Lower leg skin (tissue), 4 donors: ENCODE data around the gene SSR4. TPM values are rescaled to one million over a fixed set of nuclear protein-coding genes. Genes with fewer than 3 reads are reported as not detected.

ENCODE experiments used
- DNase-seq, 2 donors: peaks; one replicate each; pipeline ENCODE4 v3.0.0-alpha.2; 2019; ENCODE audit warnings: low spot score in 2 of 2
- H3K4me3 ChIP-seq: fragments of 200-600 bp; sonication (generic); 2 replicates; pipeline ENCODE4 v1.5.1; 2017; ENCODE audit warnings: mild to moderate bottlenecking, low read depth; ENCODE audit not compliant: poor library complexity, severe bottlenecking
- CTCF ChIP-seq, 3 donors: fragments of 450-650 bp; IDR thresholded peaks; one replicate each; pipeline ENCODE4 v1.5.1; 2016; ENCODE audit warnings: antibody characterized with exemption in 3 of 3, mild to moderate bottlenecking in 3 of 3, moderate library complexity in 2 of 3
- POLR2A ChIP-seq, 2 donors: fragments of 450-650 bp; IDR thresholded peaks; one replicate each; pipeline ENCODE4 v1.6.1; 2016 to 2017; ENCODE audit warnings: antibody characterized with exemption in 2 of 2, mild to moderate bottlenecking in 1 of 2, moderate library complexity in 1 of 2
- WGBS, 2 donors: methylation state at CpG; one replicate each; pipeline ENCODE4 v1.1.5; 2018; 5-methylcytosine and 5-hydroxymethylcytosine counted together
- intact Hi-C: fragments of 100-400 bp; cut with DNase I; formaldehyde crosslinking; loops from one replicate; pipeline ENCODE4 v1.15.0; 2023; ENCODE audit warnings: low total_unique reads
- total RNA-seq, 4 donors: library from RNA; depleted of rRNA; stranded (reverse); fragments of >200 nt; gene quantifications; one replicate each; pipeline ENCODE4 v1.1.0, GENCODE V29; 2016

Gene SSR4
- total RNA-seq, 4 donors from 2014 or later: 90.2 to 169 (median 156) TPM

GRCh38 chrX:153789654-153790053 is 4.8 kb upstream of the SSR4 start:
- no peak for DNase-seq
- H3K4me3 ChIP-seq: no peak overlapping the region
- TF ChIP-seq CTCF (IDR thresholded peaks at IDR 0.05) (no peak), POLR2A (IDR thresholded peaks at IDR 0.05) (no peak)
- 88 to 97% methylated on average over 8 to 12 of the region's 12 CpGs for WGBS, 2 donors
- intact Hi-C loops: no loop called here

- TF ChIP-seq CTCF (IDR thresholded peaks at IDR 0.05) (no peak), POLR2A (IDR thresholded peaks at IDR 0.05) (no peak)
- 48 to 68% methylated on average over 10 to 17 of the region's 17 CpGs for WGBS, 2 donors
- no peak for DNase-seq
- intact Hi-C loops: no loop called here
- H3K4me3 ChIP-seq: no peak overlapping the region
Observed at GRCh38 chrX:153791104-153791852, 3.2 kb upstream of the SSR4 start.

GRCh38 chrX:153792368-153792767 is 2.1 kb upstream of the SSR4 start:
- no peak overlapping the region for H3K4me3 ChIP-seq
- TF ChIP-seq CTCF (IDR thresholded peaks at IDR 0.05) (no peak), POLR2A (IDR thresholded peaks at IDR 0.05) (no peak)
- DNase-seq: no peak
- intact Hi-C loops: no loop called here
- 80 to 93% methylated on average over 3 to 6 of the region's 6 CpGs for WGBS, 2 donors

- intact Hi-C loops: no loop called here
- WGBS, 2 donors: 8 to 44% methylated on average over 6 to 7 of the region's 7 CpGs
- DNase-seq: no peak
- peak overlapping the region; percentile 37 for H3K4me3 ChIP-seq
- TF ChIP-seq POLR2A (IDR thresholded peaks at IDR 0.05) (no peak), CTCF (IDR thresholded peaks at IDR 0.05) (no peak)
Observed at GRCh38 chrX:153793291-153793690, 1.2 kb upstream of the SSR4 start.

GRCh38 chrX:153794897-153795816 is 689 bp downstream of the SSR4 start:
- no peak for TF ChIP-seq CTCF (IDR thresholded peaks at IDR 0.05)
- TF ChIP-seq POLR2A (IDR thresholded peaks at IDR 0.05): no peak
- peak overlapping the region; percentile 60 for H3K4me3 ChIP-seq
- intact Hi-C loops: no loop called here
- no peak for DNase-seq
- 12 to 46% methylated on average over 26 to 47 of the region's 47 CpGs for WGBS, 2 donors
